ENCODE data around the gene POU4F1. TPM values are rescaled to one million over a fixed set of nuclear protein-coding genes. Genes with fewer than 3 reads are reported as not detected.

POU4F1 gene
- total and polyA plus RNA-seq, 2 experiments from 2014 or later, result 0.03 to 0.05 TPM

DNA sequence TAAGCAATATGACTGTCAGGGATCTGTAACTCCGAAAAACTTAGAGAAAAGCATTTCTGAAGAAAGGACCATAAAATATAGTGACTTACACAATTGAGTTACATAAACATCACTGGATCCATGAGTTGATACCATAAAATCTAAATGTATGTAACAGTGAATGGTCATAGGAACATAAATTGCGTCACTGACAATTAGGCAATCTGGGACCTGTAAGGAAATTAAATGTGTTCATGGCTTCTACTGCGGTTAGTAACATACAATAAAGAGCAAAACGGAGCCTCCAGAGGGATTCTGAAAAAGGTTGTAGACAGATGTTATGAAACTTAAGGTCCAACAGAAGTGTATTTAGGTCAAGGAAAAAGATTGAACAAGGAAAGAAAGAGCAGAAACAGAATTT is 27.1 kb downstream of the POU4F1 start:
- Histone ChIP-seq H3K4me1 (ENCODE audit: insufficient read depth) (no peaks in the 10 kb centered on the region; the same call in 1 of the 2 replicates), H3K36me3 (ENCODE audit: insufficient read depth) (no peaks in the 10 kb centered on the region), H4K20me1 (replicated peaks; ENCODE audit: insufficient read depth) (no peaks in the 10 kb centered on the region), H3K79me2 (replicated peaks; ENCODE audit: insufficient read depth) (no peaks in the 10 kb centered on the region), H3K4me2 (no peak overlapping the region), H3F3A (replicated peaks; ENCODE audit: low read depth) (no peaks in the 10 kb centered on the region), H3K27me3 (ENCODE audit: insufficient read depth) (no peaks in the 10 kb centered on the region), H3K4me3 (no peak overlapping the region), H3K27ac (ENCODE audit: low read depth) (no peak overlapping the region), H3K9me2 (ENCODE audit: insufficient read depth) (no peaks in the 10 kb centered on the region), H2AFZ (no peak overlapping the region)
- ATAC-seq, result no peak
- H3K4me3 Mint-ChIP-seq, result no peak overlapping the region
- DNase-seq (ENCODE audit: low spot score), result no peak
- TF ChIP-seq JUNB (IDR thresholded peaks at IDR 0.05; ENCODE audit: unreplicated experiment) (no peak), ZNF331 (CRISPR knock-in tag; IDR thresholded peaks at IDR 0.05; ENCODE audit: low read depth) (no peak)
- TF ChIP-seq, protein P1, sequence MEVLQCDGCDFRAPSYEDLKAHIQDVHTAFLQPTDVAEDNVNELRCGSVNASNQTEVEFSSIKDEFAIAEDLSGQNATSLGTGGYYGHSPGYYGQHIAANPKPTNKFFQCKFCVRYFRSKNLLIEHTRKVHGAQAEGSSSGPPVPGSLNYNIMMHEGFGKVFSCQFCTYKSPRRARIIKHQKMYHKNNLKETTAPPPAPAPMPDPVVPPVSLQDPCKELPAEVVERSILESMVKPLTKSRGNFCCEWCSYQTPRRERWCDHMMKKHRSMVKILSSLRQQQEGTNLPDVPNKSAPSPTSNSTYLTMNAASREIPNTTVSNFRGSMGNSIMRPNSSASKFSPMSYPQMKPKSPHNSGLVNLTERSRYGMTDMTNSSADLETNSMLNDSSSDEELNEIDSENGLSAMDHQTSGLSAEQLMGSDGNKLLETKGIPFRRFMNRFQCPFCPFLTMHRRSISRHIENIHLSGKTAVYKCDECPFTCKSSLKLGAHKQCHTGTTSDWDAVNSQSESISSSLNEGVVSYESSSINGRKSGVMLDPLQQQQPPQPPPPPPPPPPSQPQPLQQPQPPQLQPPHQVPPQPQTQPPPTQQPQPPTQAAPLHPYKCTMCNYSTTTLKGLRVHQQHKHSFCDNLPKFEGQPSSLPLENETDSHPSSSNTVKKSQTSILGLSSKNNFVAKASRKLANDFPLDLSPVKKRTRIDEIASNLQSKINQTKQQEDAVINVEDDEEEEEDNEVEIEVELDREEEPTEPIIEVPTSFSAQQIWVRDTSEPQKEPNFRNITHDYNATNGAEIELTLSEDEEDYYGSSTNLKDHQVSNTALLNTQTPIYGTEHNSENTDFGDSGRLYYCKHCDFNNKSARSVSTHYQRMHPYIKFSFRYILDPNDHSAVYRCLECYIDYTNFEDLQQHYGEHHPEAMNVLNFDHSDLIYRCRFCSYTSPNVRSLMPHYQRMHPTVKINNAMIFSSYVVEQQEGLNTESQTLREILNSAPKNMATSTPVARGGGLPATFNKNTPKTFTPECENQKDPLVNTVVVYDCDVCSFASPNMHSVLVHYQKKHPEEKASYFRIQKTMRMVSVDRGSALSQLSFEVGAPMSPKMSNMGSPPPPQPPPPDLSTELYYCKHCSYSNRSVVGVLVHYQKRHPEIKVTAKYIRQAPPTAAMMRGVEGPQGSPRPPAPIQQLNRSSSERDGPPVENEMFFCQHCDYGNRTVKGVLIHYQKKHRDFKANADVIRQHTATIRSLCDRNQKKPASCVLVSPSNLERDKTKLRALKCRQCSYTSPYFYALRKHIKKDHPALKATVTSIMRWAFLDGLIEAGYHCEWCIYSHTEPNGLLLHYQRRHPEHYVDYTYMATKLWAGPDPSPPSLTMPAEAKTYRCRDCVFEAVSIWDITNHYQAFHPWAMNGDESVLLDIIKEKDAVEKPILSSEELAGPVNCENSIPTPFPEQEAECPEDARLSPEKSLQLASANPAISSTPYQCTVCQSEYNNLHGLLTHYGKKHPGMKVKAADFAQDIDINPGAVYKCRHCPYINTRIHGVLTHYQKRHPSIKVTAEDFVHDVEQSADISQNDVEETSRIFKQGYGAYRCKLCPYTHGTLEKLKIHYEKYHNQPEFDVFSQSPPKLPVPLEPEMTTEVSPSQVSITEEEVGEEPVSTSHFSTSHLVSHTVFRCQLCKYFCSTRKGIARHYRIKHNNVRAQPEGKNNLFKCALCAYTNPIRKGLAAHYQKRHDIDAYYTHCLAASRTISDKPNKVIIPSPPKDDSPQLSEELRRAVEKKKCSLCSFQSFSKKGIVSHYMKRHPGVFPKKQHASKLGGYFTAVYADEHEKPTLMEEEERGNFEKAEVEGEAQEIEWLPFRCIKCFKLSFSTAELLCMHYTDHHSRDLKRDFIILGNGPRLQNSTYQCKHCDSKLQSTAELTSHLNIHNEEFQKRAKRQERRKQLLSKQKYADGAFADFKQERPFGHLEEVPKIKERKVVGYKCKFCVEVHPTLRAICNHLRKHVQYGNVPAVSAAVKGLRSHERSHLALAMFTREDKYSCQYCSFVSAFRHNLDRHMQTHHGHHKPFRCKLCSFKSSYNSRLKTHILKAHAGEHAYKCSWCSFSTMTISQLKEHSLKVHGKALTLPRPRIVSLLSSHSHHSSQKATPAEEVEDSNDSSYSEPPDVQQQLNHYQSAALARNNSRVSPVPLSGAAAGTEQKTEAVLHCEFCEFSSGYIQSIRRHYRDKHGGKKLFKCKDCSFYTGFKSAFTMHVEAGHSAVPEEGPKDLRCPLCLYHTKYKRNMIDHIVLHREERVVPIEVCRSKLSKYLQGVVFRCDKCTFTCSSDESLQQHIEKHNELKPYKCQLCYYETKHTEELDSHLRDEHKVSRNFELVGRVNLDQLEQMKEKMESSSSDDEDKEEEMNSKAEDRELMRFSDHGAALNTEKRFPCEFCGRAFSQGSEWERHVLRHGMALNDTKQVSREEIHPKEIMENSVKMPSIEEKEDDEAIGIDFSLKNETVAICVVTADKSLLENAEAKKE (CRISPR knock-in tag; IDR thresholded peaks at IDR 0.05), result no peak
- H3K4me1 Mint-ChIP-seq, result peaks cover 7% of the 10 kb centered on the region
- no peaks in the 10 kb centered on the region for H3K27me3 Mint-ChIP-seq (ENCODE audit: insufficient read depth, low read depth, poor library complexity)
- no peaks in the 10 kb centered on the region for H3K9me3 Mint-ChIP-seq
- H3K36me3 Mint-ChIP-seq (ENCODE audit: low read depth), result no peaks in the 10 kb centered on the region
- no peak overlapping the region for H3K27ac Mint-ChIP-seq

DNA sequence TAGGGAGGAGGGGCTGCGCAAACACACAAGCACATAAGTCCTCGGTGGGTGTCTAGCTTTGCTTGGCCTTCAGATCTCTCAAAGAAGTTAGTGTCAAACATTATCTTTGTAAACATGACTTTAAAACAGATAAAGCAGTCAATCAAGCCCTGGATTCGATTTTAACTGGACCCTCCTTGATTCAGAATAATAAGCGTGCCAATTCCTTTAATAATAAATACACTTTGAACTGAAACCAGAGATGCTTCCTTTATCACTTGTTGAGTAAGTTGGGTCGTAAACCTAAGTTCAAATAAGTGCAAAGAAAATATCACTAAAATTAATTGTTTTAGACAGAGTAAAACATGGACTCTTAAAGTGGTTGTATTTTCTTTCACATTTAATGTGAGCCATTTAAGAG is 30.9 kb downstream of the POU4F1 start:
- Mint-ChIP-seq H3K27ac (no peak overlapping the region), H3K36me3 (ENCODE audit: low read depth) (no peaks in the 10 kb centered on the region), H3K27me3 (ENCODE audit: insufficient read depth, low read depth, poor library complexity) (no peaks in the 10 kb centered on the region), H3K9me3 (no peaks in the 10 kb centered on the region), H3K4me3 (no peak overlapping the region), H3K4me1 (peaks cover 7% of the 10 kb centered on the region)
- no peaks in the 10 kb centered on the region for H3F3A ChIP-seq (replicated peaks; ENCODE audit: low read depth)
- ATAC-seq (no peak), DNase-seq (ENCODE audit: low spot score) (no peak)
- no peak overlapping the region for H3K27ac ChIP-seq (ENCODE audit: low read depth)
- no peaks in the 10 kb centered on the region for H3K27me3 ChIP-seq (ENCODE audit: insufficient read depth)
- H3K4me1 ChIP-seq (ENCODE audit: insufficient read depth), result no peaks in the 10 kb centered on the region; the same call in 1 of the 2 replicates
- H3K9me2 ChIP-seq (ENCODE audit: insufficient read depth), result no peaks in the 10 kb centered on the region
- no peak overlapping the region for H3K4me2 ChIP-seq
- H2AFZ ChIP-seq, result no peak overlapping the region
- no peak for TF ChIP-seq STAT1 (IDR thresholded peaks at IDR 0.05; ENCODE audit: unreplicated experiment)
- TF ChIP-seq POLR2AphosphoS5 (IDR thresholded peaks at IDR 0.05; ENCODE audit: low read depth), result no peak
- TF ChIP-seq, protein P2, sequence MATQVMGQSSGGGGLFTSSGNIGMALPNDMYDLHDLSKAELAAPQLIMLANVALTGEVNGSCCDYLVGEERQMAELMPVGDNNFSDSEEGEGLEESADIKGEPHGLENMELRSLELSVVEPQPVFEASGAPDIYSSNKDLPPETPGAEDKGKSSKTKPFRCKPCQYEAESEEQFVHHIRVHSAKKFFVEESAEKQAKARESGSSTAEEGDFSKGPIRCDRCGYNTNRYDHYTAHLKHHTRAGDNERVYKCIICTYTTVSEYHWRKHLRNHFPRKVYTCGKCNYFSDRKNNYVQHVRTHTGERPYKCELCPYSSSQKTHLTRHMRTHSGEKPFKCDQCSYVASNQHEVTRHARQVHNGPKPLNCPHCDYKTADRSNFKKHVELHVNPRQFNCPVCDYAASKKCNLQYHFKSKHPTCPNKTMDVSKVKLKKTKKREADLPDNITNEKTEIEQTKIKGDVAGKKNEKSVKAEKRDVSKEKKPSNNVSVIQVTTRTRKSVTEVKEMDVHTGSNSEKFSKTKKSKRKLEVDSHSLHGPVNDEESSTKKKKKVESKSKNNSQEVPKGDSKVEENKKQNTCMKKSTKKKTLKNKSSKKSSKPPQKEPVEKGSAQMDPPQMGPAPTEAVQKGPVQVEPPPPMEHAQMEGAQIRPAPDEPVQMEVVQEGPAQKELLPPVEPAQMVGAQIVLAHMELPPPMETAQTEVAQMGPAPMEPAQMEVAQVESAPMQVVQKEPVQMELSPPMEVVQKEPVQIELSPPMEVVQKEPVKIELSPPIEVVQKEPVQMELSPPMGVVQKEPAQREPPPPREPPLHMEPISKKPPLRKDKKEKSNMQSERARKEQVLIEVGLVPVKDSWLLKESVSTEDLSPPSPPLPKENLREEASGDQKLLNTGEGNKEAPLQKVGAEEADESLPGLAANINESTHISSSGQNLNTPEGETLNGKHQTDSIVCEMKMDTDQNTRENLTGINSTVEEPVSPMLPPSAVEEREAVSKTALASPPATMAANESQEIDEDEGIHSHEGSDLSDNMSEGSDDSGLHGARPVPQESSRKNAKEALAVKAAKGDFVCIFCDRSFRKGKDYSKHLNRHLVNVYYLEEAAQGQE (IDR thresholded peaks at IDR 0.05; ENCODE audit: unreplicated experiment), result no peak
- no peaks in the 10 kb centered on the region for H4K20me1 ChIP-seq (replicated peaks; ENCODE audit: insufficient read depth)
- no peaks in the 10 kb centered on the region for H3K36me3 ChIP-seq (ENCODE audit: insufficient read depth)
- H3K4me3 ChIP-seq, result no peak overlapping the region
- H3K79me2 ChIP-seq (replicated peaks; ENCODE audit: insufficient read depth), result no peaks in the 10 kb centered on the region
